Body of pancreas (tissue), 4 donors: ENCODE data around the gene LAIR2.

Experiments
- CTCF ChIP-seq, 7 experiments: fragments of 450-650 bp in 4 of 7; fragments of 200-600 bp in 3 of 7; sonication (generic) in 3 of 7; IDR thresholded peaks; one replicate each; pipeline ENCODE4 v1.5.1; 2016 to 2019; ENCODE audit warnings: antibody characterized with exemption in 7 of 7
- POLR2A ChIP-seq, 3 donors: fragments of 450-650 bp; IDR thresholded peaks; one replicate each; pipeline ENCODE4 v1.6.1; 2016; ENCODE audit warnings: antibody characterized with exemption in 3 of 3, mild to moderate bottlenecking in 2 of 3

GRCh38 chr19:54549224-54549623 is 46.6 kb downstream of the LAIR2 start:
- TF ChIP-seq CTCF (IDR thresholded peaks at IDR 0.05) (no peak), POLR2A (IDR thresholded peaks at IDR 0.05) (no peak)
